Measurements from ENCODE around the gene EHBP1.

Gene EHBP1

GRCh38 chr2:62705007-62705829, at the start of gene EHBP1:
Gene EHBP1 (plus strand): TSS chr2:62705713. CDS start chr2:62707192, 1,479 bp downstream.
- H3K27me3 ChIP-seq (ENCODE audit: control insufficient read depth, insufficient read depth, low read length) = no peaks in the 10 kb centered on the region
- no peaks in the 10 kb centered on the region for H3K9me3 ChIP-seq (ENCODE audit: control insufficient read depth, insufficient read depth, low read length)
- peak within 1 kb of the TSS; percentile 92 for H3K4me3 ChIP-seq (ENCODE audit: low read depth, low read length)
- no peaks in the 10 kb centered on the region for H3K36me3 ChIP-seq (ENCODE audit: control insufficient read depth, insufficient read depth, low read length)
- H3K9ac ChIP-seq (ENCODE audit: low read depth, low read length) = peak within 1 kb of the TSS; percentile 73
- peaks cover 5% of the 10 kb centered on the region for H3K4me1 ChIP-seq (ENCODE audit: control insufficient read depth, insufficient read depth, low read length)

GRCh38 chr2:62657783-62658182, 47.7 kb upstream of the EHBP1 start:
- peaks cover 3% of the 10 kb centered on the region for H3K4me1 ChIP-seq (ENCODE audit: control insufficient read depth, insufficient read depth, low read length)
- H3K27me3 ChIP-seq (ENCODE audit: control insufficient read depth, insufficient read depth, low read length) = no peaks in the 10 kb centered on the region
- H3K9ac ChIP-seq (ENCODE audit: low read depth, low read length) = no peak overlapping the region
- H3K36me3 ChIP-seq (ENCODE audit: control insufficient read depth, insufficient read depth, low read length) = no peaks in the 10 kb centered on the region
- H3K9me3 ChIP-seq (ENCODE audit: control insufficient read depth, insufficient read depth, low read length) = no peaks in the 10 kb centered on the region
- H3K4me3 ChIP-seq (ENCODE audit: low read depth, low read length) = no peak overlapping the region

GRCh38 chr2:62658891-62659290, 46.6 kb upstream of the EHBP1 start:
- no peaks in the 10 kb centered on the region for H3K27me3 ChIP-seq (ENCODE audit: control insufficient read depth, insufficient read depth, low read length)
- H3K4me1 ChIP-seq (ENCODE audit: control insufficient read depth, insufficient read depth, low read length) = peaks cover 3% of the 10 kb centered on the region
- H3K9me3 ChIP-seq (ENCODE audit: control insufficient read depth, insufficient read depth, low read length) = no peaks in the 10 kb centered on the region

GRCh38 chr2:62660087-62660486, 45.4 kb upstream of the EHBP1 start:
- Histone ChIP-seq H3K4me3 (ENCODE audit: low read depth, low read length) (no peak overlapping the region), H3K9me3 (ENCODE audit: control insufficient read depth, insufficient read depth, low read length) (no peaks in the 10 kb centered on the region), H3K4me1 (ENCODE audit: control insufficient read depth, insufficient read depth, low read length) (peaks cover 3% of the 10 kb centered on the region), H3K9ac (ENCODE audit: low read depth, low read length) (no peak overlapping the region), H3K27me3 (ENCODE audit: control insufficient read depth, insufficient read depth, low read length) (no peaks in the 10 kb centered on the region), H3K36me3 (ENCODE audit: control insufficient read depth, insufficient read depth, low read length) (no peaks in the 10 kb centered on the region)

More at GRCh38 chr2:62658891-62659290, 46.6 kb upstream of the EHBP1 start:
- Histone ChIP-seq H3K4me3 (ENCODE audit: low read depth, low read length) (no peak overlapping the region), H3K36me3 (ENCODE audit: control insufficient read depth, insufficient read depth, low read length) (no peaks in the 10 kb centered on the region), H3K9ac (ENCODE audit: low read depth, low read length) (no peak overlapping the region)

GRCh38 chr2:62660582-62661262, 44.8 kb upstream of the EHBP1 start:
- peaks cover 3% of the 10 kb centered on the region for H3K4me1 ChIP-seq (ENCODE audit: control insufficient read depth, insufficient read depth, low read length)
- H3K36me3 ChIP-seq (ENCODE audit: control insufficient read depth, insufficient read depth, low read length) = no peaks in the 10 kb centered on the region

GRCh38 chr2:62661263-62661635, 44.3 kb upstream of the EHBP1 start:
- Histone ChIP-seq H3K27me3 (ENCODE audit: control insufficient read depth, insufficient read depth, low read length) (no peaks in the 10 kb centered on the region), H3K9me3 (ENCODE audit: control insufficient read depth, insufficient read depth, low read length) (no peaks in the 10 kb centered on the region), H3K36me3 (ENCODE audit: control insufficient read depth, insufficient read depth, low read length) (no peaks in the 10 kb centered on the region), H3K9ac (ENCODE audit: low read depth, low read length) (no peak overlapping the region), H3K4me1 (ENCODE audit: control insufficient read depth, insufficient read depth, low read length) (peaks cover 3% of the 10 kb centered on the region), H3K4me3 (ENCODE audit: low read depth, low read length) (no peak overlapping the region)

More at GRCh38 chr2:62660582-62661262, 44.8 kb upstream of the EHBP1 start:
- no peaks in the 10 kb centered on the region for H3K9me3 ChIP-seq (ENCODE audit: control insufficient read depth, insufficient read depth, low read length)
- no peak overlapping the region for H3K9ac ChIP-seq (ENCODE audit: low read depth, low read length)
- H3K27me3 ChIP-seq (ENCODE audit: control insufficient read depth, insufficient read depth, low read length) = no peaks in the 10 kb centered on the region
- H3K4me3 ChIP-seq (ENCODE audit: low read depth, low read length) = no peak overlapping the region

- no peaks in the 10 kb centered on the region for H3K36me3 ChIP-seq (ENCODE audit: control insufficient read depth, insufficient read depth, low read length)
- H3K27me3 ChIP-seq (ENCODE audit: control insufficient read depth, insufficient read depth, low read length) = no peaks in the 10 kb centered on the region
- no peak overlapping the region for H3K4me3 ChIP-seq (ENCODE audit: low read depth, low read length)
- peaks cover 3% of the 10 kb centered on the region for H3K4me1 ChIP-seq (ENCODE audit: control insufficient read depth, insufficient read depth, low read length)
- H3K9me3 ChIP-seq (ENCODE audit: control insufficient read depth, insufficient read depth, low read length) = no peaks in the 10 kb centered on the region
- no peak overlapping the region for H3K9ac ChIP-seq (ENCODE audit: low read depth, low read length)
Measured at GRCh38 chr2:62662131-62662530, 43.4 kb upstream of the EHBP1 start.

GRCh38 chr2:62662554-62662953, 43.0 kb upstream of the EHBP1 start:
- Histone ChIP-seq H3K9me3 (ENCODE audit: control insufficient read depth, insufficient read depth, low read length) (no peaks in the 10 kb centered on the region), H3K4me1 (ENCODE audit: control insufficient read depth, insufficient read depth, low read length) (peaks cover 3% of the 10 kb centered on the region), H3K27me3 (ENCODE audit: control insufficient read depth, insufficient read depth, low read length) (no peaks in the 10 kb centered on the region), H3K4me3 (ENCODE audit: low read depth, low read length) (no peak overlapping the region), H3K36me3 (ENCODE audit: control insufficient read depth, insufficient read depth, low read length) (no peaks in the 10 kb centered on the region), H3K9ac (ENCODE audit: low read depth, low read length) (no peak overlapping the region)

GRCh38 chr2:62663411-62663810, 42.1 kb upstream of the EHBP1 start:
- peaks cover 3% of the 10 kb centered on the region for H3K4me1 ChIP-seq (ENCODE audit: control insufficient read depth, insufficient read depth, low read length)
- no peak overlapping the region for H3K4me3 ChIP-seq (ENCODE audit: low read depth, low read length)
- H3K9ac ChIP-seq (ENCODE audit: low read depth, low read length) = no peak overlapping the region
- no peaks in the 10 kb centered on the region for H3K9me3 ChIP-seq (ENCODE audit: control insufficient read depth, insufficient read depth, low read length)
- no peaks in the 10 kb centered on the region for H3K27me3 ChIP-seq (ENCODE audit: control insufficient read depth, insufficient read depth, low read length)
- no peaks in the 10 kb centered on the region for H3K36me3 ChIP-seq (ENCODE audit: control insufficient read depth, insufficient read depth, low read length)

GRCh38 chr2:62663920-62664795, 41.4 kb upstream of the EHBP1 start:
- no peaks in the 10 kb centered on the region for H3K27me3 ChIP-seq (ENCODE audit: control insufficient read depth, insufficient read depth, low read length)
- no peak overlapping the region for H3K4me3 ChIP-seq (ENCODE audit: low read depth, low read length)
- no peak overlapping the region for H3K9ac ChIP-seq (ENCODE audit: low read depth, low read length)
- no peaks in the 10 kb centered on the region for H3K36me3 ChIP-seq (ENCODE audit: control insufficient read depth, insufficient read depth, low read length)
- H3K4me1 ChIP-seq (ENCODE audit: control insufficient read depth, insufficient read depth, low read length) = peaks cover 3% of the 10 kb centered on the region
- H3K9me3 ChIP-seq (ENCODE audit: control insufficient read depth, insufficient read depth, low read length) = no peaks in the 10 kb centered on the region

- H3K36me3 ChIP-seq (ENCODE audit: control insufficient read depth, insufficient read depth, low read length) = no peaks in the 10 kb centered on the region
- no peaks in the 10 kb centered on the region for H3K27me3 ChIP-seq (ENCODE audit: control insufficient read depth, insufficient read depth, low read length)
- H3K4me1 ChIP-seq (ENCODE audit: control insufficient read depth, insufficient read depth, low read length) = peaks cover 3% of the 10 kb centered on the region
- no peak overlapping the region for H3K9ac ChIP-seq (ENCODE audit: low read depth, low read length)
- H3K4me3 ChIP-seq (ENCODE audit: low read depth, low read length) = no peak overlapping the region
- no peaks in the 10 kb centered on the region for H3K9me3 ChIP-seq (ENCODE audit: control insufficient read depth, insufficient read depth, low read length)
Measured at GRCh38 chr2:62665446-62665845, 40.1 kb upstream of the EHBP1 start.
